NCI-H2029 treated with DMSO at 0.1 percent for 48 hours (cell line): ENCODE results near the gene PACS2.

Experiments
- DNase-seq: peaks from one replicate; lab custom pipeline; 2025; lab: John Stamatoyannopoulos, UW

PACS2 gene

GRCh38 chr14:105423488-105424195 lies 109.1 kb downstream of the PACS2 start:
- DNase-seq, result no peak

DNA sequence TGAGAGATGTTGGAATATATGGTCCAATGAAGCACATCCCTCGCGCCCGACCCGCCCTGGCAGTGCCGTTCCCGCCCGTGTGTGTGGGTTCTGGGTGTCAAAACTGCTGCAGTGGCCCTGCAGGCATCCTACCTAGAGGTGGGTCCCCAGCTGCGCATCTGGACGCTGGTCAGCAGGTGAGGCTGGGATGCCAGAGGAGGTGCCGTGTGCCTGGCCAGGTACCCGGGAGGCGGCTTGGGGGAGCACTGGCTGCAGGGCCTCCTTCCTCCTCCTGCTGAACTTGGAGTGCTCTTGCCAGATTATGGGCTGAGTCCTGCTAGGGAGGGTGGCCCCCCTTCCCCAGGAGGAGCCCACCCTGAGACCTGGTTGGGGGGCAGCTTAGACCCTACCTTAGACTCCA lies 110.3 kb downstream of the PACS2 start:
- DNase-seq, result no peak

DNA sequence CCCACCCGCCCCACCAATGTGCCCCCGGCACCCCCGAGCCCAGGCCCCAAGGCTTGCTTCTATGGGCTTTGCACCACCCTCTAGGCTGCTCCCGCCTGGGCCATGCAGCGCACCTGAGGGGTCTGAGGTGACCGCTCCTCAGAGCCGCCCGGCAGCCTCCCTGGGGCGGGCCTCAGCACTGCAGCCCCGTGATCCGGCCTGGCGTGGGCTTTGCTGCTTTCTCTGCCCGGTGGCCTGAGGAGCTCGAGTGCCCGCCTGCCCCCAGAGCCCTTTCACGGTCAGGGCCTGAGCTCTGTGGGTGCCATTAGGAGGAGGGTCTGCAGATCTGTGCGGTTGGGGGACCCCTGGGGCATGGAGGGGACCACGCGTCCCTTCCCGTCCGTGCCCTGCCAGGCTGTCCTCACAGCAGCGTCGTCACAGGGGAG lies 111.3 kb downstream of the PACS2 start:
- no peak for DNase-seq

GRCh38 chr14:105426416-105427130 lies 112.0 kb downstream of the PACS2 start:
- DNase-seq, result no peak

DNA sequence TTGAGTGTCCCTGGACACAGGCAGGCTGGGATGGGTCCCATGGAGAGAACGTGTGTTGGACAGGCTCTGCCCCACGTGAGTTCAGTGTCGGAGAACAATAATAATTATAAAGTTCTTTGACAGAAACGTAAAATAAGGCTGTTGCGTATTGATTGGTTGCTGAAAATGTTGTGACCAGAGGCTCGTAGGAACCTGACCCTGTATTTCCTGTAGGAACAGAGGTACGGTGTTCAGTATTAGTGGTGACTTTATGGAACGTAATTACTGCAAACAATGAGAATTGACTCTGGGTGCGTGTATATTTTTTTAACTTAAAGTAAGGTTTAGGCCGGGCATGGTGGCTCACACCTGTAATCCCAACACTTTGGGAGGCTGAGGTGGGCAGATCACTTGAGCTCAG lies 112.9 kb downstream of the PACS2 start:
- DNase-seq, result no peak

GRCh38 chr14:105427936-105428485 lies 113.5 kb downstream of the PACS2 start:
- DNase-seq, result no peak

DNA sequence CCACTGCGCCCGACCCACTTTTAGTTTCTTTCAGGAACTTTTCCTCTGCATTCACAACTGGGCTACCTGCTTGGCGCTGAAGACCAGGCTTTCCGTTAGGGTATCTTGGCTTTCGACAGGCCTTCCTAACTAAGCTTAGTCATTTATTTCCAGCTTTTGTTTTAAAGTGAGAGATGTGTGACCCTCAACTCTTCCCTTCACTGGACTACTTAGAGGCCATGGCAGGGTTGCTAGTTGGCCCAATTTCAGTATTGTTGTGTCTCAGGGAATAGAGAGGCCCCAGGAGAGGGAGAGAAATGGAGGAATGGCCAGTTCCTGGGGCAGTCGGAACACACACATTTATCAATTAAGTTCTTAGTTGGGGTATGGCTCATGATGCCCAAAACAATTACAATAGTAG lies 115.5 kb downstream of the PACS2 start:
- DNase-seq, result no peak

GRCh38 chr14:105430565-105430964 lies 116.0 kb downstream of the PACS2 start:
- DNase-seq, result no peak

DNA sequence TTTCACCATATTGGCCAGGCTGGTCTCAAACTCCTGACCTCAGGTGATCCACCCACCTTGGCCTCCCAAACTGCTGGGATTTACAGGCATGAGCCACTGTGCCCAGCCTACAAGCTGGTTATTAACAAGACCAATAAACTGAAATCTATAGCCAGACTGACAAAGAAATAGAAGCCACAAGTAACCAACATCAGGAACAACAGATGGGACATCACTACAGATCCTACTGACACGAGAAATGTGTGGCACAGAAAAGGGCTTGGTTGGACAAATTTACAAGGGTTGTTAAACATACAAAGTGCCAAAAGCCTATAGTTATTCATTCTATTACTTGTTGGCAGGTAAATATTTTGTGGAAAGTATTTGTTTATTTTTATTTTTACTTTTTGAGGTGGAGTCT lies 116.7 kb downstream of the PACS2 start:
- no peak for DNase-seq

DNA sequence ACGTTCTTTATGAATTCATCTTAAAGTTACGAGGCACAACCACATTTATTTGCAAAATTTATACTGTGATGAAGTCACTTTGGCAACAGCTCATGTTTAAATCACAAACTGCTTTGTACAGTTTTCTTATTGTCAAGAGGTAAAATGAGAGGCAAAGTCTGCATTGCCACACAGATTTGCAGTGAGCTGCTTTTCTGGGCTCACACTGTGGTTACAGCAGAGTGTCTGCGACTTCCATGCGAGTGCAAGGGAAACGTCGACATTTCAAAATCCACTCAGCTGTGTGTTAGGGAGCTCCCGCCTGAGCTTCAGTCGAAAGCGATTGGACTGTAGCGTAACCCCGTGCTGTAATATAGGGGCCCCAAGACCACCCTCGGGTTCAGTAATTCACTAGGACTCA lies 118.1 kb downstream of the PACS2 start:
- DNase-seq, result no peak

DNA sequence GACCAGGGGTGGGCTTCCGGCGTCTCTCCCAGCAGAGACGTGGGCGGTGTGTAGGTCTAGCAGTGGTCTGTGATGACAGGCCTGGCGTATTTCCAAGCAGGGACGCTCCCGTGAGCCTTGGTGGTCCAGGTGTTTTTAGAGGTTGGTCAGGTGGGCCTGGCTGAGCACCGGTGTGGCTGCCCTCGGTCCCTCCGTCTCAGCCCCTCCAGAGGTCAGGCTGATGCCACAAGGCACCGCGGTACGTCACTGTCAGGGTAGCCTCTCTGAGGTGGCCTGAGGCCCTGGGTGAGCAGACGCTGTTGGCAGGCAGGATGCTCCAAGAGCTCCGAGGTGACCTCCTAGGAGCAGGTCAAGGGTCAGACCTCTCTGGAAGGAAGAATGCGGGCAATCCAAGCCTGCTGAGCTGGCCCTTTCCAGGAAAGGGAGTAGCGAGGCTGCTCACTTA lies 118.6 kb downstream of the PACS2 start:
- no peak for DNase-seq

DNA sequence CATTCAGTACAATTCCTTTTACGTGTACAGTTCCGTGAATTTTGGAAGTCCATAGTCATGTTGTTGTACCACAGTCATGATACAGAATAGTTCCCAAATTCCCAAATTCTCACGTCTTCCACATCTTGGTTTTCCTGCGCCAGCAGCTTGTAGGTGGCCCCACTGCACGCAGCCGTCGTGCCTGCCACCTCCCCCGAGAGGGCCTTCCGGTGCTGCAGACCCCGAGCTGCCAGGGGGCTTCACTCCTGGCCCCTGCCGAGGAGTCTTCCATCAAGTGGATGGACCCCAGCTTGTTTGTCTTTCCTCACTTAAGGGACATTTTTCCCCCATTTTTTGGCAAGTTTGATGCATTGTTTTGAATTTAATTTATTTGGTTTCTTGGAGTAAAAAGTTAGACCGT lies 121.9 kb downstream of the PACS2 start:
- DNase-seq, result no peak

GRCh38 chr14:105436891-105437722 lies 122.6 kb downstream of the PACS2 start:
- DNase-seq, result no peak

GRCh38 chr14:105437723-105438500 lies 123.4 kb downstream of the PACS2 start:
- DNase-seq, result no peak

DNA sequence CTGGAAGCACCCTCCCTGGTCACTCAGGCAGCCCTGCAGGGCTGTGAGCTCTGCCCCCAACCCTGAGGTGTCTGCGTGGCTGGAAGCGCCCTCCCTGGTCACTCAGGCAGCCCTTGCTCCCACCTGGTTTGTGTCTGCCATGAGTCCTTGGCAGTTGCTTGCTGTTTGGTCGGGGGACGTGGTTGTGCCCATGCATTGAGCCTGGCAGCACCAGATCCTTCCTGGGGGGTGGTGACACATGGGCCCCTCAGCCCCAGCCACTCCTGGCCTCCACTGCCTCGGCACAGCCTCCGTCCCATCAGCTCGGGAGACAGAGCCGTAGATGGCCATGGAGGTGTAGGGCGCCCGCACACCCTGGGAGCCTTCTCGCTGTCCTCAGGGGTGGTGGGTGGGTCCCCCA lies 124.6 kb downstream of the PACS2 start:
- no peak for DNase-seq

DNA sequence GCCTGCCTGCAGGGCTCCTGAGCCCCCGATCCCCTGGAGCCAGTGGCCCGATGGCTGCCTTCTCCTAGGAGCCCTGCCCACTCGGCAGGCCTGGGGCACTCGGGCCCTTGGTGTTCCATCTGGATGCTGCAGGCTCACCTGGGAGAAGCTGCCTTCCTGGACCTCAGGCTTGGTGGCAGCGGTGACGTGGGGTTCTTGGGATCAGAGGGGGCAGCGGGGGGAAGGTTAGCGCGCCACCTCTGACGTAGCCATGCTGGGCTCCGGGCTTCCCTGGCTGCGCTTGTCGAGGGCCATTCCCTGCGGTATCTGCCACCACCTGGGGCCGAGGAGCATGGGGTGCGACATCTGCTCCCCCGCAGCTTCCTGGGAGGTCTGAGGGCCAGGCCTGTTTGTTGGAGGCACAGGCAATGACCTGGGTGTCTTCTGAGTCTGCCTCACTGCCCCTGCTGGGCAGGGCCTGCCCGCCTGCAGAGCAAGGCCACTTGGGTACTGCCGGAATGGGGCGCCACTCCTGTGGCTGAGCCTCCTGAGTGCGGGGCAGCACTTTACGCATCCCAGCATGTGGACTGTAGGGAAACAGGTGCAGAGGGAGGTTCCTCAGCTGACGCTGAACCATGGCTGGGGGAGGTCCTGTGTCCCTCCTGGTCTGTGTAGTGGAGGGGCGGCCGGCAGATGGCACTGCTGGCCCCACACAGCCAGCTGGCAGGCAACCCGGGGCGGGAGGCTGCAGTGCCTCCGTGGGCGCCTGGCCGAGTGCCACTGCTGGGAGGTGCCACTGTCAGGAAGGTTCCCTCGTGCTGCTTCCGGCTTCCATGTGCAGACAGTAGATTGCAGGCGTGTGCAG lies 125.4 kb downstream of the PACS2 start:
- no peak for DNase-seq

- DNase-seq, result no peak
Observed at GRCh38 chr14:105440554-105440900, 126.0 kb downstream of the PACS2 start.

GRCh38 chr14:105440992-105441391 lies 126.4 kb downstream of the PACS2 start:
- DNase-seq, result no peak

- no peak for DNase-seq
Observed at GRCh38 chr14:105442125-105442524, 127.6 kb downstream of the PACS2 start.

GRCh38 chr14:105442834-105443233 lies 128.3 kb downstream of the PACS2 start:
- DNase-seq, result no peak

GRCh38 chr14:105444859-105445258 lies 130.3 kb downstream of the PACS2 start:
- no peak for DNase-seq
